SHP77 treated with DMSO at 0.1 percent for 48 hours (cell line): ENCODE data around the gene C8A.

ENCODE experiments used
- DNase-seq: peaks from one replicate; lab custom pipeline; 2025; lab: John Stamatoyannopoulos, UW

Gene C8A

DNA sequence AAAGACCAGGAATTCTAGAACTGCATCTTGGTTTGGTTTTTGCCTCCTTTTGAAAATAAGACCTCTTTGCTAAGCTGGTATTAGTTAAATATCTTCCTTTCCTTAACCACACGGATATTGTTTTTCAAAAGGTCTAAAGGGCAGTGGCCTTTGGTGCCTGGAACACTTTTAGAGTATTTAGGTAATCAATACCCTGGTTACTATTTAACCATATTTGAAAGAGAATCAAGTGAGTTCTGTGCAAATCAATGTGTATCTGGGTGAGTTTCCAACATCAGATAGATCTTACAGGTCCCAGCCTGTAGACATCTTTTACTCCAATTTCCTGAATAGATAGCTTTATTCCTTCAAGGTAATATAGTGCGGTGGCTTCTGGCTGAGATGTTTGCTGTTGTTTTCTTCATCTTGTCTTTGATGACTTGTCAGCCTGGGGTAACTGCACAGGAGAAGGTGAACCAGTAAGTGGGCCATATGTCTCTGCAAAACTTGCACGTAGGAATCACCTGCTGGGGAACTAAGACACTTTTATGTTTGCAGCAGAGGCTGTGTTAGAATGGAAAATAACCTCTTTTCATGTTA lies at the start of gene C8A:
Gene C8A (plus strand): TSS at position 277 of the 579 bp plus-strand sequence. CDS start 105 bp downstream, at position 382.
- DNase-seq, result no peak

DNA sequence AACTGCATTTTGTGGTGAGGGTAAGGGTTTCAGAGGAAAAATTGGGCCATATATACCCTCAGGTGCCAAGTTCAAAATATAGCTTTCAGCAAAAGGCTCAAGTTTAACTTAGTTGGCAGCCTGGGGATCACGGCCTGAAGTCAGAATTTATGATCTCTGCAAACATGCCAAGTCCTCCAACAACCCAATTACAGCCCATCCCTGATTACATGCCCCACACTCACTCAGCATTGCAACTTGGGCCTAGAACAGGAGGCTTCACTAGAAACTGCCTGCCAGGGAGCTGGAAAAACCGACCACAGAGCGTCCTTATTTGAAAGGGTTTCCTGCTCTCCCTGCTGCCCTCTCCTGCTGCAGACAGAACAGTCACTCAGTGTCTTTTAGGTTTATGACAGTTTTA lies 47.8 kb upstream of the C8A start:
- no peak for DNase-seq

DNA sequence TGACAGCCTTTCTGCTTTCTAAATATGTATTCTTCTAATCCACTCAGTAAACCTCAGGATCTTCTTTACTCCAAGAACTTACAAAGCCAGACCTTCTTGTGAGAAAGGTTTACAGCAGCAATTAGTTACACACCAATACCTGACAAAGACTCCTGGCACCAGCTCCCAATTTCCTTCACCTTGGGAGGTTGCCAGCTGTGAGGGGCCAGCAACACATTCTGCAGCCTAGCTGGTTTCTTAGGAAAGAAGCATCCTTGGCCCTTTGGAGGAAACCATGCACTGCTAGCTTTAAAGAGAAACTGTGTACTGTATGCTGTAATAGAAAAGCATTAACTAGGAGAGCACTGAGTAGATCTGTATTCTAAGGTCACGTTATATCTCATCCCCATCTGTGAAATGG lies 46.2 kb upstream of the C8A start:
- no peak for DNase-seq

DNA sequence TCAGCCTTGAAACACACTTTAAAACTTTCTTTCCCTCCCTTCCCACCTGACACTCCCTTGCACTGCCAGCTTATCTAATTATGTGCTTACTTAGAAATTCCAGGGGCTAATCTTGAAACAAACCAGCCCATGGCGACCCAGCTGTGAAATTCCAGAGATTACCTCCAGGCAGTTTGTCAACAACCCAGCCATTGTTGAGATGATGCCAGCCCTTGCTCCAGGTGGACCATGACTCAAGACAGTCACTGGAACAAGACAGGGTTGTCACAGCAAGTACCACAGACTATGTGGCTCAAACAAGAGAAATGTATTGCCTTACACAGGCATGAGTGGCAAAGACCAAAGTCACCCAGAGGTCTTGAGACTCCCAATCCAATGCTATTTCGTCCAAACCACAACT lies 43.3 kb upstream of the C8A start:
- DNase-seq, result no peak

DNA sequence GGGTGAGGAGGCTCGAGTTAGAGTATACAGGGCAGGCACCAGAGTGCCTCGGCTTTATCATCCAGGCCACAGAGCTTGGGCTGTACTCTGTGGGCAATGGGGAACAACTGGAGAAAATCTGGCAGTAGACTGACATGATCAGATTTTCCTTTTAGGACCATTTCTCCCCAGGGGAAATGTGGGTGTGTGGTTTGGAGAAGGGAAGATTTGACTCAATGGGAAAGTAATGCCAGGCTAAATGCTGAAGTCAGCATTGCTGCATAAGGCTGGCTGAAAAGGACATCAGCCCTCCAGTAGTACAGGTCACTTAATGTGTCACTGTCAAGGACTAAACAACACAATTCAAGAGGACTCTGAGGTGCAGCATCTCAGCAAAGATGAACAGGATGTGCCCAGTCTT lies 40.4 kb upstream of the C8A start:
- no peak for DNase-seq

DNA sequence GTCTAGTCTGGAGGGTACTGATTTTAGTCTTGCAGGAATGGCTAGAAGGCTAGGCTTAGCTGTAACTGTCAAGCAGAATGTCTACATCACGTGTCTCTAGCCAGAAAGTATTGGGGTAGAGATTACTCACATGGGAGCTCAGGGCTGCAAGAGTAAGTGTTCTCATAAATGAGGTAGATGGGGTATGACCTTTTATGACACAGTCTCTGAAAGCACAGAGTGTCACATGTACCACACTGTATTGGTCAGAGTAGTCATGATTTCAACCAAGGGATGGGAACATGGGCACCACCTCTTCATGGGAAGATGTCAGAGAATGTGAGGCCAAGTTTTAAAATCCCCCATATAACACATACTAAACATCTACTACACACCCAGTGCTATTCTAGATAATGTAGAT lies 38.3 kb upstream of the C8A start:
- no peak for DNase-seq

DNA sequence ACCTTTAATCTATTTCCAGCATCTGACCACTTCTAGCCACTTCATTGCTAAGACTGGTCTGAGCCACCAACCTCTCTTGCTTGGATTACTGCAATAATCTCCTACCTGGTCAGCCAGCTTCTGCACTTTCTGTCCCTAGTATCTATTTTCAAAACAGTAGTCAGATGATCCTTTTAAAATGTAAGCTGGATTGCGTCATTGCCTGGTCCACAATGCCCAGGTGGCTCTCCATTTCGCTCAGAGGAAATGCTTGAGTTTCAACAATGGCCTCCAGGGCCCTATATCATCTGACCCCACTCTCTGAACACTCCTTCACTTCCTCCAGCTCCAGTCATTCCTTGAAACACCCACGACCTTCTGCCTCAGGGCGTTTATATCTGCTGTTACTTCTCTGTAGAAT lies 37.7 kb upstream of the C8A start:
- no peak for DNase-seq

DNA sequence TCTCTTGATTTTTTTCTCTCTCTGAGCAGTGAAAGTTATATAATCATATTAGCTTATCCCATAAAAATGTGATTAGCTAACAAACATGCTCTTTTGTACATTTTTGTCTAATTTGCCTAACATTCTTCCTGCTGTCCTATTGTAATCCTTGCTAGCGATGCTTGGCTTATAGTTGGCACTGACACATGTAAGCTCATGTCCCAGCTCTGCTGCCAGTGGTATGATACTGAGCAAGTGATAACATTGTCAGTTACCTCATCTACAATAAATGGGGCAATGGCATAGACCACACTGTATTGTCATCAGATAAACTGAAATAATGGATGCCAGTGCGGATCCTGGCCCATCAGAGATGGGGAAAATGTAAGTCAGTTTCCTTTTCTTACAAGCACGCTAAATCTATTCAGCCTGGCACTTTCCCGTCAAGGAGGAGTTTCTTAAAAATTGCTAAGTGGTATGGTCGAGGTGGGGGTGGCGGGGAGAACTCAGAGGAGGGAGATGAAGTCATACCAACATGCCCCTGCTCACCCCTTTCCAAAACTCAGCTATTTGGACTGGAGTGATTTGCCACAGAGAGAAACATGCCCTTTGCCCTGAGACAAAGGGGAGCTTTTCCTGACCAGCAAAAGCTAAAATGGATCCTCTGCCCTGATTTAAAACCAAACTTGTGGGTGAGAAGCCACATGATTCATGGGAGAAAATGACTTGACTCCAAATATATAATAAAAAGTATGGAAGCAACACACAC lies 36.7 kb upstream of the C8A start:
- DNase-seq, result no peak

DNA sequence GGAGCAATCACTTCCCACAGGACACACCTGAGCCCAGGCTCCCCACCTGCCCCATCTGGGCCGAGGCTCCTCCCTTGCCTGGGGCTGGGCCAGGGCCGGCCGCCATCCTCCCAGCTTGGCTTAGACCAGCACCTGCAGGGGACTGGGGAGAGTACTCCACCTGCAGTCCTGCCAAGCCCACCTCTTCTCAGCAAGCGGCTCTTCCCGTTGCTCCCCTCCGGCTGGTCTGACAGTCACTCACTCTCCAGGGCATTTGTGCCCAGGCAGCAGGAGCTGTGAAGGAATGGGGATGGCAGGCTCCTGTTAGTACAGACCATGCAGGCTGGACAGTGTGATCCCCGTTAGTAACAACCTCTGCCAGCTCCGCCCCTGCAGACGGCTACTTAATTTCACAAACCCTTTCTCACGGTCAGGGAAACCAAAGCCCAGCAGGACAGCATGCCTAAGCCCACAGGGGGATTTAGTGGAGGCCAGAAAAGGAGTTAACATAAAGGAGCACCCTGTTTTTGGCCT lies 35.2 kb upstream of the C8A start, which contains the start of gene FYB2:
Gene FYB2 (minus strand): TSS at position 18 of the 513 bp plus-strand sequence. CDS start 114 bp downstream, outside the sequence.
- no peak for DNase-seq

DNA sequence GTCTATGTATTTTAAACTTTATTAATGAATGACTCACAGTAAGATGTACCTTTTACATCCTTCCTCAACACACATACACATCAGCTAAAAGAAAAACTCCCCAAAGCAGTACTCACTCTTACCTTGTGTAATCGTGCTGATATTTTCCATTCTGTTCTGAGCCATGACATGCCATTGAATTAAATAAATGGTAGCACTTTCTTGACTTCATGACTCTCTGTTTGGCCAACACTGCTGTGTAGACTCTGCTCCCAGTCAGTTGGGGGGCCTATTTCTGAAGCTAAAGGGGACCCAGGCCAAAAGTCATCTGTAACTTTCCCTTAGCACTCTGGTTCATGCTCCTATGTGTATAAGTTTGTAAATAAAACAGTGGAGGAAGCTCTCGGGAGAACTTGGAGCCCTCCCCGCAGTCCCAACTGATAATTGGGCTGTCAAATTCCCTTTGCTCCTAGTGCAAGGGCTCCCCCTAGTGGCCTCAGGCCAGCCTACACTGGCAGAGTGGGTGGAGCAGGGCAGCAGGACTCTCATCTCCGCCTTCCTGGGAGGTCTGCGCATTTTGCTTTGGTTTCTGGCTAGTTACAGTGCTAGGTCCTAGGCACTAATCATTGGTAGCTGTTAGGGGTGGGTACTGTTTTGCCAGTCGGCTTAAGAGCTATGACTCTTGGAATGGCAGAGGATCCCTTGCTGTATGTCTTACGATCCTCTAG lies 33.7 kb upstream of the C8A start:
- peak; percentile 15 for DNase-seq

DNA sequence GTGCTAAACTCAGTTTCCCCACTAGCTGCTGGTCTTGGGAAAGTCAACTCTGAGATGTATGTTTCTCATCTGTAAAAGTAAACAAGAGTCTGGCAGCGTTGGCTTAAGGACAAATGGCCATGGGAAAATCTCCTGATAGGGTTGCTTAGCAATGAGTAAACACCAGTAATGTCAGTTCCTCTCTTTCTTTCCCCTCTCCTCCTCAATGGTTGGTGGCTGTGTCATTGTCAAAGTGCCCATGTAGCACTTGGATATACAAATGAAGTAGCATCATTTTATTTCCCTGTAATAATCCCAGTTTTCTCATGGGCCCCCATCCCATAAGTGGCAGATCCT lies 33.2 kb upstream of the C8A start:
- no peak for DNase-seq

DNA sequence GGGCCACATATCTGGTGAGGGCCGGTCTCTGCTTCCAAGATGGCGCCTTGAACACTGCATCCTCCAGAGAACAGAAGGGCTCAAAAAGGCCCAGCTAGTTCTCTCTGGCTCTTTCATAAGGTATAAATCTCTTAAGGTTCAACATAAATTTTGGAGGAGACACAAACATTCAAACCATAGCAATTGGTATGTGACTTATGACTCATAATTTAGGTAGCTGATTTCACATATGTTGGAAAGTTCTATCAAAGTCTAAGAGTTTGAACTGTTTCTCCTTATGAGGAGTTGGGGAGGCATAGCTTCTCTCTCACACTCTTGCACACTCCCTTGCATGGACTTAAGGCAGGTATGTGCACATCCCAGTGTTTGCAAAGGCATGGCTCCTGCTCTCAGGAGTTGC lies 30.3 kb upstream of the C8A start:
- DNase-seq, result no peak

DNA sequence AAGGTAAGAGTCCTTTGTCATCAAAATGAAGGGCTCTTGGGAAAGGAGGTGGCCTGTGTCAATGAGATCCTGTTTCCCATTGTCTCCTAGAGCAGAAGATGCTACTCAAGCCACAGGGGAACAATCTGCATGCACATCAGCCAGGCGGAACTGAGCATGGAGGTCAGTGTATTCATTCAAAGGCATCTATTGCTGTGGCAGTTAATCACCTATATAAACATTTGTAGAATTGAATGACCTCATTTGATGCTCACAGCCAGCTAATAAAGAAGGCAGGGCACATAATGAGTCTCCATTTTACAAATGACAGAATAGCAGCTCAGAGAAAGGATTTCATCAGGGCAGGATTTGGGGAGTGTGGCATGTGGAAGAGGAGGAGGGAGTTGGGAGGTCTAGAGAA lies 29.7 kb upstream of the C8A start:
- no peak for DNase-seq

DNA sequence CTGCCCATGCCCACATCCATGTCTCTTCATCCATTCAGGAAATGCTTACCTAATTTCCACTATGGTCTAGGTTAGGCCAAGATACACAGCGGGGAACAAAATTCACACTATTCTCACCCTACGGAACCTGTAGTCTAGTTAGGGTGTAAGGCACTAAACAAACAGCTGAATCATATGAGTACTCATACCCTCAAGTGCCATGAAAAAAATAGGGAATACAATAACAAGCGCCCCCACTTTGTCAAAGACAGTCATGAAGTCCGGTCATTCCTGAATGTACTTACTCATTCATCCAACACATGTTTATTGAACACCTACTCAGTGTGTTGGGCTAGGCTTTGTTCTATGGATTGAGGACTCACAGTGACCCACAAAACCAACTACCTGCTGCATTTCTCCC lies 29.2 kb upstream of the C8A start:
- no peak for DNase-seq

DNA sequence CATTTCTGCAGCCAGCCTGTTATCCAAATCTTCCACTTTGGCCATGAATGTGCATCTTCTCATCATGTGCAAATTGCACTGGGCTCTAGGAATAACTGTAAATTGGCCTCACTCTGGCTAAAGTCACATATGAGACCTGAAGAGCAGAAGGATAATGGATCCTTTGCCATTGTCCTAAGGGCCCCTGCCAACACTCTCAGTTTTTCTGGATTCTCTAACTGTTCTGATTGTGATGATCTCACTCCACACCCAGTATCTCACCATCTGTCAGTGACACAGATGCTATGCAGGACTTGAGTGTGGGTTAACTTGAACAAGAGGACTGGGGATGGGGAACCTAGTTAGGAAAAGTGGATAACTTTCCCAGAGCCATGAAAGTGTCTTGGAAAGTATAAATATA lies 26.9 kb upstream of the C8A start:
- no peak for DNase-seq

DNA sequence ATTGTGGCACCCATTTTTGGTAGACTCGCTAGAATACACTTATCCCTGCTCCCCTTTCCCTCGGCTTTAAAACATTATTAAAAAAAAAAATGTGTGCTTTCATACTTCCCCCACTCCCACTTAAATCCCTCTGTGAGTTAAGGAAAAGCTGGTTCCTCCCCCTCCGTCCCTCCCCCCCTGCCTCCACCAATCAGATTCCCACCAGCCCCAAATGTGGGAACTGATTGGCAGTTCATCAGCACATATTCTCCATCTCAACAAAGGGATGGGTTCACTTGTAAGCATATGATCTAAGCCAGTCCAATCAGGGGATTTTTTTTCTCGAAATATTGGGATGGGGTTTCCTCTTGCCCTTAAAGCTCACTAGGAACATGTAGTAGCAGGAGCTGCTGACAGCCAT lies 24.5 kb upstream of the C8A start:
- no peak for DNase-seq

DNA sequence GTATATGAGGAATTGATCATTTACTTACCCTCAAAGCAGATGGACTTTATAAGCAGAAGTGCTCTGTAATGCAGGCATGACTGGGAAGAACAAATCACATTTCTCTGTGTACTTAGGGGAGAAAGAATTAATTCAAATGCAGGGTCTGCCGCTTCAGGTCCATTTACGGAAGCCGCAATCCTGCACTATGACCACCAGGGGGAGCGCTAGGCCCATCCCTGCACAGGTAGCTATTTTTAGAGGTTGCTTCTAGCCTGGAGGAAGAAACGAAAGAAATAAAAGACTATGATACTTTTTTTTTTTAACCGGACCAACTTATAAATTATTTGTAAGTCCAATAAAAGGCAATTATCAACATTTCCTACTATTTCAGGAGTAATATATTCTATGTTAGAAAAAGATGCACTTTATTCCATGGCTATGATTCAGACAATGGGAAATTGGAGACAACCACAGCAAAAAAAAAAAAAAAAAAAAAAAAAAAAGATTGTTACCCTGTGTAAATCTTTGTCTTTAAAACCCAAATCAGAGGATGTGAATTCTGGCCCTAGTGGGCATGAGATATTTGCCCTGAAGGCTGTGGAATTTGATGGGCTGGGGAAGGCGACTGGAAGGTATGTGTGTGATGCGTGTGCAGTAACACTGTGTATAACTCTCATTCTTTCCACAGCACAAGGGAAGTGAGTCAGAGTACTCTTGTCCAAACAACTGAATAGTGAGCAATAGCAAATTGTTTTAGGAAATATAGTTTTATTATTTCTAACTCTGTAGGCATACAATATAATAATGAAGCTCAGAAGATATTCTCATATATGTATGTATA lies 22.5 kb upstream of the C8A start:
- DNase-seq, result peak; percentile 4

DNA sequence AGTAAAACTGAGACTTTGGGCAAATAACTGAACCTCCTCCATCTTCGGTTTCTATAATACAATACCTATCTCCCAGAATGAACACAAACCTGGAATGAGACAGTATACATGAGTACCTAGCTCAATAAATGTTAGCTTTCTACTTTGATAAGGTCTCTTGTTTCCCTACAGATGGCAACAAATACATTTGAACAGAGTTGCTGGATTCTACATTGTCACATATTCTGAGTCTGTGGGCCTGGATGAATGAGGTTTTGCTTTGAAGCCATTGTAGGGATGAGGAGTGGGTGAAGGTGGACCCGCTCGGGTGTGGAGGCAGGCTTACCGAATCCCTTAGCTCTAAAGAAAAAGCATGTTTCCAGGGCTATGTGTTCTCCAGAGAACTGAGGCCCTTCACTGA lies 21.5 kb upstream of the C8A start:
- no peak for DNase-seq

DNA sequence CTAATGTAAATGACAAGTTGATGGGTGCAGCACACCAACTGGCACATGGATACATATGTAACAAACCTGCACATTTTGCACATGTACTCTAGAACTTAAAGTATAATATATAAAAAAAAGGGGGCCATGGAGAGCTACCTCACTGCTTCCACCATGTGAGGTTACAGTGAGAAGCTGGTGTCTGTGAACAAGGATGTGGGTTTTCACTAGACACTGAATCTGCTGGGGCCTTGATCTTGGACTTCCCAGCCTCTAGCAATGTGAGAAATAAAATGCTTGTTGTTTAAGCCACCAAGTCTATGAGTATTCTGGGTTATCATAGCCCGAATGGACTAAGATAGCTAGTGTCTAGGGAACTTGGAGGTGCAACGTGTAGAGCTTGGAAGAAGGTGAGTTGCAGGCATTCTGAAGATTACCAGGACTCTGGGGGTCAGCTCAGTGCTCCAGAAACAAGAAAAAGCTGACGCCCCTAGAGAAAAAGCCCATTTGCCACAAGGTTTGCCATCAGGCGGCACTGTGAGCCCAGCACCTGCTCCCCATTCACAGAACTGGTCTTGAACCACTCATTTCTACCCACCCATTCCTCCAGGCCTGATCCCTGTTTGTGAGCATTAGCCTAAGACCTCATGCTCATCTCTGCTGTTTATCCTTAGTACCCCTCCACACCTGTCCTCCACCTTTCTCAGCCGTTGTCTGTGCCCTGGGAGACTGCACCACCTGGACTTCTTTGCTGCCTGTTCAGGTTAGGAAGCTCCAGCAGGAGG lies 20.3 kb upstream of the C8A start:
- DNase-seq, result no peak

DNA sequence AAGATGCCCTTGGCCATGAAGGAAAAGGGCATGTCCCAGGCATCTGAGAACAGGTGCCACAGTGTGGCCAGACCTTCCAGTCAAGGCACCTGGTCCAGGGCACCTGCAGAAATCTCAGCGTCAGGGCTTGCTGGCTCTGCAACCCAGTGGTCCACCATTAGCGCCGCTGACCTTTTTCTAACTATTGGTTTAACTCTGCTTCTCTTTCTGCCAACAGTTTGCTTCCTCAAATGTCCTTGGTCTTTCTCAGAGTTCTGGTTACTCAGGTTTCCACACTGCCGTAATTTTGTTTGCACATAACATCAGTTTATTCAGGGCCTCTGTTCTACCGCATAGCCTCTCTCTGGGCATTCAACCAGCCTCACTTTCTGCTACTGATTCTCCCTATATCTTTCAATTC lies 18.9 kb upstream of the C8A start:
- DNase-seq, result no peak

DNA sequence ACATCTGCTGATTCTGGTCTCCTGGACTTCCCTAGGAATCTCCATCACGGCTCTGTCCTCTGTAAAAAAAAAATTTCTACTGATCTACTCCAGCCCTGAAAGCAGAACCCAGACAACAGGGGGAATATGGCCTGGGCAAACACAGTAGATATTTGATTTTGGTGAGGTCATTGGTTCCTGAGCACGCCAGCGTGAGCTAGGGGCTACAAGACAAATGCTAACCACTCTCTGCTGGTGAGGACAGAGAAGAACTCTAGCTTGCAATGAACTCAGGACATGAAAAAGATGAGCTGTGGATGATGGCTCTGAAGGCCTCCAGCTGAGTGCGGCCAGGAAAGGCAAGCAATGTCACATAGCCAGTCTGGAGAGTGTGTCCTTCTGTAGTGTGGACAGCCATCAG lies 18.2 kb upstream of the C8A start:
- no peak for DNase-seq
